IPS-20b (cell line): ENCODE results near the gene TRIM67.

ENCODE experiments used
- H3K27ac ChIP-seq: one replicate; pipeline ENCODE4 v1.5.1; 2013; ENCODE audit warnings: low read length
- H3K27me3 ChIP-seq: 2 replicates; pipeline ENCODE4 v1.6.1; 2013; ENCODE audit warnings: mild to moderate bottlenecking, low read length, inconsistent platforms; ENCODE audit not compliant: insufficient read depth
- H3K36me3 ChIP-seq: 2 replicates; pipeline ENCODE4 v1.6.1; 2013; ENCODE audit warnings: low read depth, mild to moderate bottlenecking, inconsistent platforms, low read length, moderate library complexity; ENCODE audit not compliant: insufficient read depth
- H3K4me1 ChIP-seq: 2 replicates; pipeline ENCODE4 v1.6.1; 2013; ENCODE audit warnings: mild to moderate bottlenecking, control low read depth, inconsistent platforms, low read length, moderate library complexity; ENCODE audit not compliant: insufficient read depth
- H3K4me3 ChIP-seq: 2 replicates; pipeline ENCODE4 v1.5.1; 2013; ENCODE audit warnings: mild to moderate bottlenecking, low read length, inconsistent platforms
- H3K9ac ChIP-seq: 2 replicates; pipeline ENCODE4 v1.6.1; 2013; ENCODE audit warnings: low read depth, mild to moderate bottlenecking, inconsistent platforms, low read length, moderate library complexity
- H3K9me3 ChIP-seq: 2 replicates; pipeline ENCODE4 v1.6.1; 2013; ENCODE audit warnings: mild to moderate bottlenecking, low read depth, low read length, inconsistent platforms; ENCODE audit not compliant: insufficient read depth

The TRIM67 gene

GRCh38 chr1:231176421-231176820 is 14.6 kb downstream of the TRIM67 start:
- Histone ChIP-seq H3K27me3 (peaks cover 42% of the 10 kb centered on the region; the same call in 1 of the 2 replicates), H3K4me1 (no peaks in the 10 kb centered on the region), H3K4me3 (no peak overlapping the region), H3K27ac (no peak overlapping the region), H3K9ac (no peak overlapping the region), H3K36me3 (no peaks in the 10 kb centered on the region), H3K9me3 (no peaks in the 10 kb centered on the region)

- H3K27me3 ChIP-seq: peaks cover 46% of the 10 kb centered on the region; the same call in 1 of the 2 replicates
These were observed 15.4 kb downstream of the TRIM67 start for GRCh38 chr1:231177226-231177625.

DNA sequence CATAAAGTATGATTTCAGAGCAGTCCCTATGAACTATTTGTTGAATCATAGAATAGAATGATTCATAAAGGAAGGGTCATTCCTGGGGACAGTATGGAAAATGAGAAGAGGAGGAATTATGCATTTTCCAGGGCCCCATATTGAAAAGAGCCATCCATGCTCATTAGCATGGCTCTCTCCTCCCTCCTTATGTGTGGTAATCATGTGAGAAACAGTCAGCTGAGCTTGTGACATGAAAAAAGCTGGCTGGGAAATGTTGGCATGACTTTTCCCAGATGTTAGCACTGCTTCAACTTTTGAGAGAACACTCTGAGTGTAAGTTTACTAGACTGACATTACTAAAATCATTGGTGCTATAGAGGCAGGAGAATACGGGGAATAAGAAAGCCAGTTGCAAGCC is 16.1 kb downstream of the TRIM67 start:
- Histone ChIP-seq H3K36me3 (no peaks in the 10 kb centered on the region), H3K4me1 (no peaks in the 10 kb centered on the region), H3K27me3 (peaks cover 51% of the 10 kb centered on the region; the same call in 1 of the 2 replicates)

More at GRCh38 chr1:231177226-231177625, 15.4 kb downstream of the TRIM67 start:
- Histone ChIP-seq H3K27ac (no peak overlapping the region), H3K9me3 (no peaks in the 10 kb centered on the region), H3K9ac (no peak overlapping the region), H3K4me3 (no peak overlapping the region), H3K4me1 (no peaks in the 10 kb centered on the region), H3K36me3 (no peaks in the 10 kb centered on the region)

DNA sequence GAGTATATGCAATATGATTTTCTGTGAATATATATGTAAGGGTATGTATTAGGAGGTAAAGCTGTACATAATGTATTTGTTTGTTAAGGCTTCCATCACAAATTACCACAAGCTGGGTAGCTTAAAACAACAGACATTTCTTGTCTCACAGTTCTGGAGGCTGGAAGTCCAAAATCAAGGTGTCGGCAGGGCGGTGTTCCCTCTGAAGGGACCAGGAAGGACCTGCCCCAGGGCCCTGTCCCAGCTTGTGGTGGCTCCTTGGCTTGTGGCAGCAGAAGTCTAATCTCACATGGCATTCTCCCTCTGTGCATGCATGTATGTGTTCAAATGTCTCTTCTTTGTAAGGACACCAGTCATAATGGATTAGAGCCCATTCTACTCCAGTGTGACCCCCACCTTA is 17.1 kb downstream of the TRIM67 start:
- Histone ChIP-seq H3K9me3 (no peaks in the 10 kb centered on the region), H3K27ac (no peak overlapping the region), H3K9ac (no peak overlapping the region), H3K4me3 (no peak overlapping the region), H3K36me3 (no peaks in the 10 kb centered on the region), H3K27me3 (peaks cover 50% of the 10 kb centered on the region; the same call in 1 of the 2 replicates), H3K4me1 (no peaks in the 10 kb centered on the region; the same call in 1 of the 2 replicates)

More for the DNA sequence above, 16.1 kb downstream of the TRIM67 start:
- no peak overlapping the region for H3K4me3 ChIP-seq
- H3K9me3 ChIP-seq: no peaks in the 10 kb centered on the region
- no peak overlapping the region for H3K27ac ChIP-seq
- H3K9ac ChIP-seq: no peak overlapping the region

- H3K27ac ChIP-seq: no peak overlapping the region
- no peaks in the 10 kb centered on the region for H3K9me3 ChIP-seq
- H3K36me3 ChIP-seq: no peaks in the 10 kb centered on the region
- H3K4me1 ChIP-seq: peaks cover 6% of the 10 kb centered on the region; the same call in 1 of the 2 replicates
- H3K4me3 ChIP-seq: no peak overlapping the region
- H3K27me3 ChIP-seq: peaks cover 51% of the 10 kb centered on the region; the same call in 1 of the 2 replicates
- H3K9ac ChIP-seq: no peak overlapping the region
These were observed 18.2 kb downstream of the TRIM67 start for GRCh38 chr1:231180034-231180433.

GRCh38 chr1:231181271-231181670 is 19.4 kb downstream of the TRIM67 start:
- Histone ChIP-seq H3K4me3 (no peak overlapping the region), H3K4me1 (peaks cover 6% of the 10 kb centered on the region; the same call in 1 of the 2 replicates), H3K36me3 (no peaks in the 10 kb centered on the region), H3K9ac (no peak overlapping the region), H3K9me3 (no peaks in the 10 kb centered on the region), H3K27me3 (peaks cover 51% of the 10 kb centered on the region), H3K27ac (no peak overlapping the region)

- Histone ChIP-seq H3K9ac (no peak overlapping the region), H3K4me1 (peaks cover 6% of the 10 kb centered on the region; the same call in 1 of the 2 replicates), H3K4me3 (no peak overlapping the region), H3K9me3 (no peaks in the 10 kb centered on the region), H3K36me3 (no peaks in the 10 kb centered on the region), H3K27ac (no peak overlapping the region), H3K27me3 (peaks cover 55% of the 10 kb centered on the region)
These were observed 20.5 kb downstream of the TRIM67 start for GRCh38 chr1:231182317-231182716.

DNA sequence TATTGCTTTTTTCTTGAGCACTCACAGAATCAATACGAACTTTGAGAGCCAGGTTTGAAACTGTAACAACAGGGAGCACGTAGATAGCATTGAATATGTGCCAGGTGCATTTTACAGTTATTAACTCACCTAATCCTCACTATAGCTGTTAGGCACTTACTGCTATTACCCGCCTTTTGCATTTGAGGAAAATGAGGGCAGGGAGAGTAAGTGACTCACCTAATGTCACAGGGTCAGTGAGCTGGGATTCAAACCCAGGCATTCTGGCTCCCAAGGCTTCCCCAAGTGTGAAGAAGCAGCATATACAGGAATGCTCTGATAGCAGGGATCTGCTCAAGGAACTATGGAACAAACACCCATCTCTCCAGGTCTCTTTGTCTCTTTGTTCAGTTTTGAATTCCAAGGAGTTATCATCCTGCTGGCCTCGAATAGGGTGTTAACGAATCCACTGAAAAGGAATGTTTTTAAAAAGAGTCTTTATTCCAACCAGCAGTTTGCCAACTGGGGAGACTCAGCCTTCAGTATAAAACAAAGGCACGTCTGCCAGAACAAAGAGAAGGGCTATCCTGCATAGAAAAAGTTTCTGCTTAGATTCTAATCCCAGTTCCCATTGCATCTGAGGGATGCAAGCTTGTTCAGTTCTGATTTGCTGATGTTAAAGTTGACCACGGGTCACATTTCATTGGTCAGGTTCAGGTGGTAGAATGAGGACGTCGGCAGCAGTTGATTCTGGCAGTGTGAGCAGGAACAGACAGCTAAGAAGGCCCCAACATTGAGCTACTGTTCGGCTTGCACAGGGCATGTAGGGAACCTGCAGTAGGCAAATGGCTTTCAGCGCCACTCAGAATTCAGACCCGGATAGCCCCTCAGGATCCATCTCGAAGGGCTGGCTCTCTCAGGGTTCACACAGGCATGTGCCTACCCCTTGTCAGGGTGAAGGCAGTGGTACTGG is 22.1 kb downstream of the TRIM67 start:
- Histone ChIP-seq H3K27ac (no peak overlapping the region), H3K27me3 (peaks cover 63% of the 10 kb centered on the region)

DNA sequence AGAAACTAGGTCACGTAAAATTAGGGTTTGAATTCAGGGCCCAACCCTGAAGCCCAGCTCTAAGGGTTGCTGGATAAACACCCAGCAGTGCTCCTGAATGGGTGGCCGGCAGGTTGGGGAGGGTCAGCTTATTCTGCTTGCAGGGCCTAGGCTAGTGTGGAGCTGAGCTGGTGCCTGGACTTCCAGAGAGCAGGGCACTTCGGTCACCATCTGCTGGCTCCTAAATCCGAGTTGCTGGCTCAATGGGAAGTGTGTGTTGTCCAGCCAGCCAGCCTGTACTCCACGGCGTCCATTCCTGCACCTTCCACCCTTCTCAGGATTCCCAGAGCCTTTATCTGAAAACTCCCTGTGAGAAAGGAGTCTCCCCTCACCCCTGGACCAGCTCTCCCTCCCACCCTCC is 23.0 kb downstream of the TRIM67 start:
- no peaks in the 10 kb centered on the region for H3K36me3 ChIP-seq
- no peak overlapping the region for H3K9ac ChIP-seq
- H3K27me3 ChIP-seq: peaks cover 65% of the 10 kb centered on the region
- no peaks in the 10 kb centered on the region for H3K9me3 ChIP-seq
- H3K27ac ChIP-seq: no peak overlapping the region
- H3K4me1 ChIP-seq: peaks cover 6% of the 10 kb centered on the region; the same call in 1 of the 2 replicates
- H3K4me3 ChIP-seq: no peak overlapping the region

More for the DNA sequence above, 22.1 kb downstream of the TRIM67 start:
- Histone ChIP-seq H3K4me1 (peaks cover 6% of the 10 kb centered on the region; the same call in 1 of the 2 replicates), H3K9ac (no peak overlapping the region), H3K36me3 (no peaks in the 10 kb centered on the region), H3K4me3 (no peak overlapping the region), H3K9me3 (no peaks in the 10 kb centered on the region)

- H3K27me3 ChIP-seq: peaks cover 65% of the 10 kb centered on the region
These were observed 23.5 kb downstream of the TRIM67 start for GRCh38 chr1:231185391-231185790.

DNA sequence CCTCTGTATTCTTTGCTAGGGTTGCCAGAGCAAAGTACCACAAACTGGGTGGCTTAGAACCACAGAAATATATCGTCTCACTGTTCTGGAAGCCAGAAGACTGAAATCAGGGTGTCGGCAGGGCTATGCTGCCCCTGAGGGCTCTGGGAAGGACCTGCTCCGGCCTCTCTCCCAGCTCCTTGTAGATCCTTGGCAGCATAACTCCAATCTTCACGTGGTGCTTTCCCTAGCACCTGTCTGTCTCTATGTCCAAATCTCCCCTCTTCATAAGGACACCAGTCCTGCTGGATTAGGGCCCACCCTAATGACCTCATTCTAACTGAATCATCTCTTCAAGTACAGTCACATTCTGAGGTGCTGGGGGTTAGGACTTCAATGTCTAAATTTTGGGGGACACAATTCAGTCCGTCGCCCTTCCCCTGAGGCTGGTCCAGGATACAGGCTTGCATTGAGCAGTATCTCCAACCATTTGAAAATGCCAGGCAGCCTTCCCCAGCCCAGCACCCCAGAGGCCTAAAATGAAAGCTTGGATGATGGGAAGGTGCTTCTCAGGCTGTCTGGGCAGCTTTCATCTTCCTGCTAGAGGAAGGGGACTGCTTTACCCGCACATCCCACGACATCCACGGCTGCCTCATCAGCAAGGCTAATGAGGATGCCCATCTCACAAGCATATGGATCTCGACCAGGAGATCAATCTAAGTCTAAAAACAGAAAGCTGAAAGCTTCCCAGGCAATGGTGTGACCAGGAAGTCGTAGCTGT is 24.7 kb downstream of the TRIM67 start:
- H3K27ac ChIP-seq: no peak overlapping the region
- H3K27me3 ChIP-seq: peaks cover 65% of the 10 kb centered on the region
- H3K4me1 ChIP-seq: peaks cover 6% of the 10 kb centered on the region; the same call in 1 of the 2 replicates
- H3K4me3 ChIP-seq: no peak overlapping the region
- no peaks in the 10 kb centered on the region for H3K36me3 ChIP-seq
- H3K9me3 ChIP-seq: no peaks in the 10 kb centered on the region
- no peak overlapping the region for H3K9ac ChIP-seq

More at GRCh38 chr1:231185391-231185790, 23.5 kb downstream of the TRIM67 start:
- no peak overlapping the region for H3K4me3 ChIP-seq
- H3K4me1 ChIP-seq: peaks cover 6% of the 10 kb centered on the region; the same call in 1 of the 2 replicates
- no peaks in the 10 kb centered on the region for H3K9me3 ChIP-seq
- H3K36me3 ChIP-seq: no peaks in the 10 kb centered on the region
- no peak overlapping the region for H3K9ac ChIP-seq
- no peak overlapping the region for H3K27ac ChIP-seq
